GM18499 (cell line): ENCODE results near the gene PPIL6.

Experiments used
- ATAC-seq: cut with Tn5 transposase; IDR thresholded peaks from one replicate; pipeline ENCODE4 v1.9.1; 2021; ENCODE audit warnings: moderate number of reproducible peaks; ENCODE audit not compliant: insufficient read depth, unreplicated experiment

Gene PPIL6

GRCh38 chr6:109449795-109450673, 9.6 kb upstream of the PPIL6 start:
- no peak for ATAC-seq

DNA sequence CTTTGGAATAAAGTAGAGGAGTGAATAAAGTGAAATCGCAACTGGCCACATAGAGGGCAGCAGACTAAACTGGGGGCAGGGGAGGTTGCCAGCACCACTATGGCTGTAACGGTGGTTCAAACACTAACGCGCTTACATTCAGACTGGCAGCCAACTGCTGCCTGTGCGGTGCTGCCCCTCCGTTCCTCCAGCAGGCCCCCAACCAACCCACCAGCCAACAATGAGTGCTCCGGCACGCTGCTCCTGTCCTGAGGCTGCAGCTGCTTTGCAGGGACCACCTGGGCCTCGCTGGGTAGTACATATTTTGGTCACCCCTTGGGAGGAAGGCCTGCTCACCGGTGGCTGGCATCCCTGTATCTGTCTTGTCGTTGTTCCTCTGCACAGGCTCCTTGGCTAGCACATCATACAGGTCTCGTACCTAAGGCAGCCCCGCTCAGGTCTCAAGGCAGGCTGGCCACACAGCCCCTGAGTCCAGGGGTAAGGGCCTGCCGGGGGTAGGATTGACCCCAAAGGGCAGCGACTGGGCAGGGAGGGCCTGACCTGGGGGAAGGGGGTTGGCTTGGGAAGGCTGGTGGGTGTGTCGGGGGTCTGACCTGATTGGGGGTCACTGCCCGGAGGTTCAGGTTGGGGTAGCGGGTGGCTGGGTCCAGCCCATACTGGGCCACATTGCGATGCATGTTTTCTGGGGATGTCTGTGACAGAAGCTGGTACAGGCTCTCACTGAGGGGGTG, 8.8 kb upstream of the PPIL6 start:
- ATAC-seq, result no peak

DNA sequence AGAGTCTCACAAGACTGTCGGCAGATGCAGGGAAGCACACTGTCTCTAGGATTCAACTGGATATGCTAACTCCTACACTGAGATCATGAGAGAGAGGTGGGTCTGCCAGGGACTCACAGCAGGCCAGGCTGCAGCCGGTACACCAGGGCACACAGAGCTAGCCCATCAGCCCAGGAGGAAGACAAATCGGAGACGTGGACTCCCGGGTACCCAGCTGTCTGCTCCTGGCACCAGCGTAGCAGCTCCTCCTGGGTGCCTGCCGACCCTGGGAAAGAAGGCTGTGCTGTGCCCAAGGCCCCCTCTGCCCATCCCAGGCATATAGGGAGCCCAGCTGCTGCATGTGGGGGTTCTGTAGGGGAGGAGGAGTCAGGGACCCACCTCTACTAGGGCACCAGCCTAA, 8.2 kb upstream of the PPIL6 start:
- ATAC-seq, result no peak

DNA sequence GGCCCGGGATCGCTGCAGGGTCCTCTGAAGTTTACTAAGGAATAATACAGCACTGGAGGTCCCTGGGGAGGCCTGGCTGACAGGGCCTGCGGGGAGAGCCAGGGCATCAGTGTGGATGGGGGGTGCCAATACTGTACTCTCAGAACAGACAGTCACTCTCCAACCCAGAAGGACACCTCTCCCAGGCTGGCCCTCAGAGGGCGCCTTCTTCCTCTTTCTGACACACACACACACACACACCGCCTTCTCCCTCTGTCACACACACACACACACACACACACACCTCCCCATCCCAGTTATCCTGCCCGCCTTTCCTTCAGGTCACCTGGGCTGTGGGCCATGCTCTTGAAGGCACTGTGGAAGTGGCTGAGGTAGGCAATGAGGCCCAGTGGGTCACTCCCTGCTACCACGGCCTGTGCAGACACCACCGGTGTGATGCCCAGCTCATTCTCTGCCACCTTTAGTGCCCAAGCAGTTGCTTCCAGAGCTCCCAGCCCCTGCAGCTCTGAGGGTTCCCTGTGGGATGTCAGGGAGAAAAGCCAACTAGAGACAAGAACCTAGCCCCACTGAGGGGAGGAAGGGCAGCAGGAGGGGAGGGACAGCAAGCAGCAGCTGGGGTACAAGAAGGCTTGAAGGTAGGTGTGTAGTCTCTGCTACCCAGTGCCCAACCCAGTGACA, 7.6 kb upstream of the PPIL6 start:
- no peak for ATAC-seq

DNA sequence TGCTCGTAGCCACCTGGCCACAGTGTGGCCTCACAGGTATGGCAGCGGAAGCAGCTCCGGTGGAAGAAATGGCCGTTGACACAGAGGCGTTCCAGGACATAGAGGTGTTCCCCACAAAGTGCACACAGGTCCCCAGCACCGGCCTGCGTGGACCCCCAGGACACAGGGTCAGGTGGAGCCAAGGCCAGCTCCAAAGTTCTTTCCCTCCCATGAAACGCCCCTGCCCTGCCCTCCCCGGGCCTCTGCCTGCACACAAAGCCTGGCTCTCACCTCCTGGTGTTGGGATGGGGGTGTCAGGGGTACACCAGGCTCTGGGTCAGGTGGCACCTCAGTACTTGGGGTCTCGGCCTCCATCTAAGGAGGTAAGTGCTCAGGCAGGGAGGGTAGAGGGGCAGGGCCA, 6.7 kb upstream of the PPIL6 start:
- no peak for ATAC-seq

DNA sequence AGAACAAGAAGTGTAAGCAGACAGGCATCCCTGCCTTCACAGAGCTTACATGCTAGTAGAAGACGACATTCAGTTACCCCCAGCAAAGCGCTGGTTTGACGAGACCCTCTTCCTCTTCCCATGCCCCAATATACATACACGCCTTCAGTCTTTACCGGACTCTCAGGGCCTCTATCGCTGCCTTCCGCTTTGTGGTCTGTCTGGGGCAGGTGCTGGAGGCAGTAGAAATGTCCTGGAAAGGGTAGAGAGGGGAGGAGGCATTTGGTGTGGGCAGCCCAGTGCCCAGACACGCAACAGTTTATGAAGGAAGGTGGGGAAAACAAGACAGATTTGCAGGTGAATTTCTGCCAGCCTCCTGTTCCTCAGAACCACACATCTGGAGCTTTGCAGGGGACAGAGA, 6.1 kb upstream of the PPIL6 start:
- ATAC-seq, result no peak

- no peak for ATAC-seq
These were observed 5.6 kb upstream of the PPIL6 start for GRCh38 chr6:109446072-109446471.

DNA sequence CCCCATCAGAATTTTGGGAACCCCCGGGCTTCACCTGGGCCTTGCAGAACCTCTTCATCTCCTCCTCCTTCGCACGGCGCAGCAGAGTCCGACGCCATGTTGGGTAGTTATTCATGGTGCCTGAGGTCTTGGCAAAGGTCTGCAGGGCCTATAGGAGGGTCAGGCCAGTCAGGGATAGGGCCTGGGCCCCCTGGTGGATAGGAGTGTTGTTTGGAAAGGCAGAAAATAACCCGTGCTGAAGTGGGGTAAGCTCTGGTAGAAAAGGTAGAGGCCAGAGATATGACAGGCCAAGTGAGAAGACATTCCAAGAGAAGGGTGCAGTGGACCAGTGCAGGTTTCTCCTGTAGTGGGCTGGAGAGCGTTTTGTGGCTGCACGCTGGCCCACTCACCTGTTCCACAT, 5.0 kb upstream of the PPIL6 start:
- no peak for ATAC-seq

GRCh38 chr6:109443425-109443950, 3.1 kb upstream of the PPIL6 start:
- ATAC-seq, result no peak

- ATAC-seq, result no peak
These were observed 2.0 kb upstream of the PPIL6 start for GRCh38 chr6:109442393-109442924.

- ATAC-seq, result peak; percentile 19
These were observed 815 bp upstream of the PPIL6 start for GRCh38 chr6:109441069-109441816.

DNA sequence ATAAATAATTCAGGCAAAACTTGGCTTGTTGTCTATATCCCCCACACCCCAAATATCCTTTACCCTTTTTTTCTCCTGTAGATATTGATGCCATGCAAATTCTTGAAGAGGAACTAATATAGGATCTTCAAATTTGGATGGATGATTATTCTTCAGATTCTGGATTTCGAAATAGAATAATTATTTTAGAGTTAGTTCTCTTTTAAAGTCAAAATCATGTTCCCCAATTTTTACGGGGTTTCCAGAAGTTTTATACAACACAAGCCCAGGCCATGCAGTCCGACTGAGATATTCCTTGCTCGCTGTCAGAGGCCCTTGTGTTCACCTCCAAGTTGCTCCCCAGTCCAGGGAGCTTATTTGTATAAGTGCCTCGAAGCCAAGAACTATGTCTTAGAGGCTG, 4.4 kb downstream of the PPIL6 start:
- ATAC-seq, result no peak

GRCh38 chr6:109434456-109434855, 6.0 kb downstream of the PPIL6 start:
- no peak for ATAC-seq

DNA sequence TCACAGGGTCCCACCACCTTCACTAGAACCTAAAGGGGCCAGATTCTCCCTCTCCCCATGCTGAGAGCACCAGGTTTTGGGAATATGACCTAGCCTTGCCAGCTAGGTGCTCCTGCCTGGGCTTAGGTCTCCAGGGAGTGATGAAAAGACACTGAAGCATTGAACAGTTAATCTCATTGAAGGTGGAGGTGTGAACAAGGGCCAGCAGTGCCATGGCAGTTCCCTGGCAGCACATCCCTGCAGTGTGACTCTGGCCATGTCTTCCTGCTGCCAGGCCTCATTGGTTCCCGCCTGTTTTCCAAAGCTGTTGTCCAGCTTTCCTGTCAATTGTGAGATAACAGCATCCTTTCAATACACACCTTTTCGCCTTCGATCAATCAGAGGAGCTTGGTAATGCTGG, 10.9 kb downstream of the PPIL6 start:
- no peak for ATAC-seq

DNA sequence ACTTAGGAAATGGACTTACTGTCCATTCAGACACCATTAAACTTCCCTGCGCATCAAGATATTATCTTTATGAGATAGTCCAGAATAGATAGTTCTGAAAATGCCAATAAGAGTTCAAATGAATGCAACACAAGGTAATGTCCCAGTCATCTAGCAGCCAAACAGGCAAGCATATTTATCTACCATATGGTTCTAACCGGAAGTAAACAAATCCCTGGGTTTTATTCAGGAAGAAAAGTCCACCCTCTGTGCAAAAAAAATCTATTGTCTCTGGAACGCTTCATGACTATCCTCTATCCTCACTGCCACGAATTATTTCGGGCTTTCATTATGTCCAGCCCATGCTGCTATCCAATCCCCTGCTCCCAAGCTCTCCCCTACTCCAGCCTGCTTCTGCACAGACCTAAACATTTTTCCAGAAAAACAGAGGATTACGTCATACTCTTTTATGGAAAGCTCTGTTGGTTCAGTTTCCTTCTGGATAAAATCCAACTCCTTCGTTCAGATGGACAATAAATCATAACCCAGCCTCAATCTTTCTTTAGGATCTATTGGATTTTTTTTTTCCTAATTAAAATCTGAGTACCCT, 11.4 kb downstream of the PPIL6 start:
- ATAC-seq, result no peak

GRCh38 chr6:109424946-109425345, 15.5 kb downstream of the PPIL6 start:
- ATAC-seq, result no peak

DNA sequence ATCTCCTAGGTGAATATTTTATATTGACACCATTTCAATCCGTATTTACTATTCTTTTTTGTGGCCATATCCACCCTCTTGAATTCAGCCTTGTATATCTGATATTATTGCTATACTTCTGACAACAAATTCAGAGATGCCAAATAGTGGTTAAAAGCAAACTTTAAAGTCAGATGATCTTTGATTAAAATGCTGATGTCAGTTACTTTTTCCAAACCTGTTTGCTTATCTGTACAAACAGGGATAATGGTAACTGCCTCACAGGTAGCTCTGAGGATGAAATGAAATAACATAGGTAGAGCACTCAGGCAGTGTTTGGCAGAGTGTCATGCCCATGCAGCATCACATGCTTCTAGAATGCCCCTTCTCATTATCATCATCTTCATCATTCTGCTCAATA, 19.2 kb downstream of the PPIL6 start:
- no peak for ATAC-seq

DNA sequence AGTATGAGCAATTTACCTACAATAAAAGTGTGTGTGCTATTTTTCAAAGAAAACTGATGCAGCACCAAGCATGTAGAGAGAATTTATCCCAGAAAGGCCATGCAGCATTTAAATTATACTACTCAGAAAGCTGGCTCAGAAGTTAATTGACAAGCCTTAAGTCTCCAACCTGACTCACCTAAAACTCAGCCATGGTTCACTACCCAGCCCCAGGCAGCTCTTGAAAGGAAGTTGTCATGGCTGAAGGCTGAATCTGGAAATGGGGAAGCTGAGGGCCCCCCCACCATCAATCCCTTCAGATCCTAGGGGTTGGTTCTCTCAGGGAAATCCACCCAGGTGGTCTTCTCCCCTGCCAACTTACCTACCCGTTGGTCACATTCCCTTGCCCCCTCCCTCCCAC, 19.7 kb downstream of the PPIL6 start:
- ATAC-seq, result no peak

- no peak for ATAC-seq
These were observed 22.8 kb downstream of the PPIL6 start for GRCh38 chr6:109417646-109418045.

DNA sequence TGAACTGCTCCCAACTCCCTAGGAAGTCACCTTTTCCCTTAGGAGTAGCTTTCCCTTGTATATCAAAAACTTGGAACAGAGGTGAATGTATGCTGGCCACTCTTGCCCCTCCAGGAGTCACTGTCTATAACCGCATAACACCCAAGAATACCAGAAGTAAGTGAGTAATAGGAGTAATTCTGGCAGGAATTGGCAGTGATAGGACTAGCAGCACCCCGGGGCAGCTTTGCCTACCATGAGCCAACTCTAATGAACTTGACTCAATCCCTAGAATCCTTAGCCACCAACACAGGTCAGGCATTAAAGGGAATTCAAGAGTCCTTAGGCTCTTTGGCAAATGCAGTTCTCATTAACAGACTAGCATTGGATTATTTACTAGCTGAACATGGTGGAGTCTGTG, 29.4 kb downstream of the PPIL6 start:
- ATAC-seq, result no peak
